Hepatocyte (in vitro differentiated cells): ENCODE results near the gene GRK6. TPM values are rescaled to one million over a fixed set of nuclear protein-coding genes. Genes with fewer than 3 reads are reported as not detected.
"Not testable (repeated sequence)": the region's sequence is repeated elsewhere in the genome, so short reads cannot be mapped to it uniquely, and the experiment has no call there.

Source experiments
- DNase-seq: peaks from one replicate; pipeline ENCODE4 v3.0.0-alpha.2; 2016; ENCODE audit warnings: low spot score
- H2AFZ ChIP-seq: fragments of 200-600 bp; sonication (generic); 2 replicates; pipeline ENCODE4 v1.6.0; 2016; ENCODE audit warnings: antibody characterized with exemption, mild to moderate bottlenecking
- H3K27ac ChIP-seq: fragments of 200-600 bp; sonication (generic); 2 replicates; pipeline ENCODE4 v1.5.1; 2016; ENCODE audit warnings: mild to moderate bottlenecking
- H3K27me3 ChIP-seq: fragments of 200-600 bp; sonication (generic); 2 replicates; pipeline ENCODE4 v1.6.1; 2016
- H3K36me3 ChIP-seq: fragments of 200-600 bp; sonication (generic); replicated peaks from 2 replicates; pipeline ENCODE4 v1.5.1; 2016; ENCODE audit warnings: low read depth; ENCODE audit not compliant: insufficient read depth
- H3K4me1 ChIP-seq: fragments of 200-600 bp; sonication (generic); 2 replicates; pipeline ENCODE4 v1.5.1; 2016; ENCODE audit warnings: mild to moderate bottlenecking, moderate library complexity; ENCODE audit not compliant: insufficient read depth
- H3K4me2 ChIP-seq: fragments of 200-600 bp; sonication (generic); 2 replicates; pipeline ENCODE4 v1.6.0; 2016
- H3K4me3 ChIP-seq: fragments of 200-600 bp; sonication (generic); 2 replicates; pipeline ENCODE4 v1.5.1; 2016; ENCODE audit warnings: mild to moderate bottlenecking
- H3K79me2 ChIP-seq: fragments of 200-600 bp; sonication (generic); 2 replicates; pipeline ENCODE4 v1.6.0; 2017; ENCODE audit warnings: mild to moderate bottlenecking
- H3K9me2 ChIP-seq: fragments of 200-600 bp; sonication (generic); replicated peaks from 2 replicates; pipeline ENCODE4 v1.6.0; 2017; ENCODE audit warnings: mild to moderate bottlenecking; ENCODE audit not compliant: insufficient read depth
- H3K9me3 ChIP-seq: fragments of 200-600 bp; sonication (generic); 2 replicates; pipeline ENCODE4 v1.5.1; 2016; ENCODE audit warnings: low read depth, mild to moderate bottlenecking
- H4K20me1 ChIP-seq: fragments of 200-600 bp; sonication (generic); 2 replicates; pipeline ENCODE4 v1.6.0; 2016; ENCODE audit warnings: mild to moderate bottlenecking; ENCODE audit not compliant: insufficient read depth, poor library complexity, severe bottlenecking
- CTCF ChIP-seq: fragments of 200-600 bp; sonication (generic); IDR thresholded peaks from 2 replicates; pipeline ENCODE4 v1.5.1; 2016; ENCODE audit warnings: antibody characterized with exemption, mild to moderate bottlenecking; ENCODE audit not compliant: poor library complexity
- EZH2 ChIP-seq: fragments of 200-600 bp; sonication (generic); IDR thresholded peaks from 2 replicates; pipeline ENCODE4 v1.6.1; 2016; ENCODE audit warnings: antibody characterized with exemption, mild to moderate bottlenecking, borderline replicate concordance
- EZH2phosphoT487 ChIP-seq: fragments of 200-600 bp; sonication (generic); IDR thresholded peaks from one replicate; pipeline ENCODE4 v1.6.1; 2018; ENCODE audit warnings: antibody characterized with exemption, mild to moderate bottlenecking, low read depth, moderate library complexity; ENCODE audit not compliant: unreplicated experiment, severe bottlenecking
- WGBS: methylation state at CpG from one replicate; pipeline ENCODE4 v1.1.6; 2016; ENCODE audit warnings: low lambda C conversion rate; ENCODE audit errors: missing lambda C conversion rate; 5-methylcytosine and 5-hydroxymethylcytosine counted together
- polyA plus RNA-seq: library from polyadenylated mRNA; unstranded; fragments of >200 nt; fragmentation: Nextera tagmentation; extraction: Ambion mirVana; gene quantifications from 2 replicates; pipeline ENCODE4 v1.2.1, GENCODE V29; 2016
- total RNA-seq: library from RNA; depleted of rRNA; stranded (reverse); fragments of >200 nt; gene quantifications from 2 replicates; pipeline ENCODE4 v1.2.3, GENCODE V29; 2014

The GRK6 gene
- total and polyA plus RNA-seq, 2 experiments from 2014 or later, result 29.3 to 31.1 TPM

DNA sequence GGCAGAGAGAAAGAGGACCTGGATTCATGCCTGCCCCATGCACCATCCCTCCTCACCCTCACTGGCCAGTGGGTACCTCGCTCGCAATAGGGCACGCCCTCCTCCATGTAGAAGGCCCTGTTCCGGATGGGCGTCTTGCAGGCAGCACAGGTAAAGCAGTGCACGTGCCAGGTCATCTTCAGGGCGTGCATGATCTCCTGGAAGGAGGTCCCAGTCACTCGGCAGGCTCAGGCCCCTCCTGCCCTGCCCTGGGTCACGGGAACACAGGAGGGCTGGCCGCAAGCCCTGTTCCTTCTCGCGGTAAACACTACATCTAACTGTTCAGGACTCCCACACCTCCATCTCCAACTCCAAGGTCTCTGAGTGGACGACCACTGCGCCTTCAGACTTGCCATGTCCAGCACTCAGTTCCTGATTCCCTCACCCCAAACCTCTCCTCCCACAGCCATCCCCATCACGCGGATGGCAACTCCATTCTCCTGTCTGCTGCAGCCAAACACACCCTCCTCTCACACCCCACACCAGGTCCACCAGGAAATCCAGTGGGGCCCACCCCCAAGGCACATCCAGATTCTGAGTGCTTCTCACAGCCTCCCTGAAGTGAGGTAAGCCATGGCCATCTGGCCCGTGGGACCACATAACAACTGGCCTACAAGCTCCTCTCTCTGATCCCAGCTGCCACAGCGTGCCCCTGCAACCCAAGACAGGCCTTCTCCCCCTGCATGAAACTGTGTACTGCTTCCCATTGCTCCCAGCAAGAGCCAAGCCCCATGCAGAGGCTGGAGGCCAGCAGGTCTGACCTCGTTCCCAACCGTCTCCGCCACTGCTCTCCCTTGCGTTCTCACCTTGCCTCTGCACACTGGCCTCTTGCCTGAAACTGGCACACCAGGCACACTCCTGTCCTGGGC lies 57.8 kb downstream of the GRK6 start:
- Histone ChIP-seq H3K9me3 (no peaks in the 10 kb centered on the region), H3K27me3 (no peaks in the 10 kb centered on the region), H3K27ac (no peak overlapping the region), H3K36me3 (no peaks in the 10 kb centered on the region), H3K79me2 (no peaks in the 10 kb centered on the region), H3K9me2 (no peaks in the 10 kb centered on the region), H3K4me3 (no peak overlapping the region), H3K4me1 (no peaks in the 10 kb centered on the region), H3K4me2 (no peak overlapping the region), H4K20me1 (no peaks in the 10 kb centered on the region), H2AFZ (no peak overlapping the region)
- TF ChIP-seq EZH2phosphoT487, result no peak
- no peak for TF ChIP-seq EZH2
- TF ChIP-seq CTCF, result no peak
- WGBS, result 93% methylated on average over 22 of the region's 22 CpGs
- no peak for DNase-seq

DNA sequence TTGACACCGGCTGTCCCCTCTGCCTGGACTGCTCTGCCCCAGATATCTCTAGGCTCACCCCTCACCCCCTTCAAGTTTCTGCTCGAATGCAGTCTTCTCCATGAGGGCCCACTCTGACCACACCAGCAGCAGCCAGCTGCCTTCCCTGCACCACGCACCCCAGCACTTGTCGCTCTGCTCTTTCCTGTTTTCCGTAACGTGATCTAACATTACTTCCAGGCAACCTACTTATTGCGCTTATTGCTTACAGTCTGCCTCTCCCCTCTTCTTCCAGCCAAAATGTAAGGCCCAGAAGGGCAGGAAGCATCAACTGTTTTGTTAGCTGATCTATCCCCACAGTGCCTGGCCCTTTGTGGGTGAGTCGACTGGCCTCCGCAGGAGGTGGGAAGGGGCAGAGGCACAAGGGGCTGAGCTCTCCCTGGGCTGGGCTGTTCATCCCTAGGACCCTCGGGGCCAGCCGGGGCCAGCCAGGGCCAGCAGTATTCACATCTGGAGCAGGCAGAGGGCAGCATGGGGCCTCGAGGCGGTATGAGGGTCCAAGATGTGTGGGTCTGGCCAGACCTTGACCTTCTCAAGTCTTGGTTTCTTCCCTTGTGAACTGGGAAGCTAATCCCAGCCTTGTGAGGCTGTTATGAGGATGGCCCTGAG lies 58.5 kb downstream of the GRK6 start:
- no peak overlapping the region for H3K4me3 ChIP-seq
- TF ChIP-seq EZH2, result no peak
- H4K20me1 ChIP-seq, result no peaks in the 10 kb centered on the region
- H3K27me3 ChIP-seq, result no peaks in the 10 kb centered on the region
- H3K9me3 ChIP-seq, result no peaks in the 10 kb centered on the region
- H3K27ac ChIP-seq, result no peak overlapping the region
- no peaks in the 10 kb centered on the region for H3K36me3 ChIP-seq
- 83% methylated on average over 13 of the region's 13 CpGs for WGBS
- no peaks in the 10 kb centered on the region for H3K9me2 ChIP-seq
- no peaks in the 10 kb centered on the region for H3K79me2 ChIP-seq
- DNase-seq, result no peak
- no peaks in the 10 kb centered on the region for H3K4me1 ChIP-seq
- H3K4me2 ChIP-seq, result no peak overlapping the region
- H2AFZ ChIP-seq, result no peak overlapping the region

DNA sequence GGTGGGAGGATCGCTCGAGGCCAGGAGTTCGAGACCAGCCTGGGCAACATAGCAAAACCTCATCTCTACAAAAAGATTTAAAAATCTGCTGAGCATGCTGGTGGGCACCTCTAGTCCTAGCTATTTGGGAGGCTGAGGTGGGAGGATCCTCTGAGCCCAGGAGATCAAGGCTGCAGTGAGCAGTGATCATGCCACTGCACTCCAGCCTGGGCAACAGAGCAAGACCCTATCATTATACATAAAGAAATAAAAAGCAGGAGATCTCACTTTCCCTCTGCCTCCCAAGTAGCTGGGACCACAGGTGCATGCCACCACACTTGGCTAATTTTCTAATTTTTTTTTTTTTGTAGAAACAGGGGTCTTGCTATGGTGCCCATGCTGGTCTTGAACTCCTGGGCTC lies 59.3 kb downstream of the GRK6 start:
- 100% methylated on average over 3 of the region's 3 CpGs for WGBS
- not testable (repeated sequence) for H4K20me1 ChIP-seq

GRCh38 chr5:177486256-177486655 lies 59.8 kb downstream of the GRK6 start:
- Histone ChIP-seq H3K4me1 (no peaks in the 10 kb centered on the region), H4K20me1 (no peaks in the 10 kb centered on the region), H3K4me2 (no peak overlapping the region), H2AFZ (no peak overlapping the region), H3K9me2 (no peaks in the 10 kb centered on the region), H3K36me3 (no peaks in the 10 kb centered on the region), H3K27ac (no peak overlapping the region), H3K79me2 (no peaks in the 10 kb centered on the region), H3K9me3 (no peaks in the 10 kb centered on the region), H3K27me3 (no peaks in the 10 kb centered on the region), H3K4me3 (no peak overlapping the region)
- no peak for DNase-seq
- TF ChIP-seq CTCF, result no peak
- no peak for TF ChIP-seq EZH2phosphoT487
- no peak for TF ChIP-seq EZH2
- 100% methylated on average over 3 of the region's 3 CpGs for WGBS

More for the DNA sequence above, 59.3 kb downstream of the GRK6 start:
- not testable (repeated sequence) for H3K27me3 ChIP-seq, H3K36me3 ChIP-seq, DNase-seq, H3K9me3 ChIP-seq, H3K4me2 ChIP-seq, H3K4me3 ChIP-seq, H3K79me2 ChIP-seq, H3K9me2 ChIP-seq, H3K4me1 ChIP-seq, H2AFZ ChIP-seq, H3K27ac ChIP-seq
